HFFc6 (cell line): ENCODE measurements around the gene RTN4R. TPM values are rescaled to one million over a fixed set of nuclear protein-coding genes. Genes with fewer than 3 reads are reported as not detected.
"Not testable (repeated sequence)": the region's sequence is repeated elsewhere in the genome, so short reads cannot be mapped to it uniquely, and the experiment has no call there.

Experiments
- DNase-seq: peaks from one replicate; pipeline ENCODE4 v3.0.0-alpha.2; 2018
- H3K27ac Mint-ChIP-seq: 2 replicates; pipeline ENCODE4 v1.8.0; 2020; ENCODE audit warnings: mild to moderate bottlenecking, mixed read lengths
- H3K27me3 Mint-ChIP-seq: 2 replicates; pipeline ENCODE4 v1.8.0; 2021; ENCODE audit warnings: mild to moderate bottlenecking, moderate library complexity, mixed read lengths; ENCODE audit not compliant: insufficient read depth
- H3K36me3 Mint-ChIP-seq: 2 replicates; pipeline ENCODE4 v1.8.0; 2021; ENCODE audit warnings: low read depth, mixed read lengths
- H3K4me1 Mint-ChIP-seq: 2 replicates; pipeline ENCODE4 v1.8.0; 2020; ENCODE audit warnings: low read depth, mixed read lengths
- H3K4me3 Mint-ChIP-seq: 2 replicates; pipeline ENCODE4 v1.8.0; 2020; ENCODE audit warnings: mild to moderate bottlenecking, moderate library complexity, mixed read lengths
- H3K9me3 Mint-ChIP-seq: 2 replicates; pipeline ENCODE4 v1.8.0; 2020; ENCODE audit warnings: mild to moderate bottlenecking, mixed read lengths
- CTCF ChIP-seq: fragments of 200-600 bp; sonication (generic); IDR thresholded peaks from 2 replicates; pipeline ENCODE4 v1.5.0; 2021; ENCODE audit warnings: antibody characterized with exemption, mild to moderate bottlenecking
- total RNA-seq, 6 experiments: library from RNA; stranded (reverse); fragmentation: NEBNext Ultra II Directional; extraction: Animal tissue kit (Norgen Biotek cat#: 25700); gene quantifications; 2 replicates in 1 of 6; 3 replicates in 5 of 6; pipeline ENCODE4 v1.2.3, GENCODE V29; 2021

The RTN4R gene
- total RNA-seq, 6 experiments from 2014 or later, result 0.14 to 0.85 (median 0.35) TPM

GRCh38 chr22:20313306-20314077, 45.4 kb upstream of the RTN4R start:
- peak; percentile 40 for TF ChIP-seq CTCF
- not testable (repeated sequence) for H3K36me3 Mint-ChIP-seq, H3K27me3 Mint-ChIP-seq, H3K27ac Mint-ChIP-seq, DNase-seq, H3K4me3 Mint-ChIP-seq, H3K9me3 Mint-ChIP-seq
- peaks cover 26% of the 10 kb centered on the region for H3K4me1 Mint-ChIP-seq

- DNase-seq, result no peak
- Mint-ChIP-seq H3K36me3 (no peaks in the 10 kb centered on the region), H3K4me3 (no peak overlapping the region), H3K27ac (no peak overlapping the region), H3K27me3 (peaks cover 6% of the 10 kb centered on the region; the same call in 1 of the 2 replicates), H3K9me3 (no peaks in the 10 kb centered on the region), H3K4me1 (peaks cover 17% of the 10 kb centered on the region)
- no peak for TF ChIP-seq CTCF
These were observed 44.5 kb upstream of the RTN4R start for GRCh38 chr22:20312396-20313191.

- not testable (repeated sequence) for H3K36me3 Mint-ChIP-seq, H3K9me3 Mint-ChIP-seq, H3K4me3 Mint-ChIP-seq, H3K27ac Mint-ChIP-seq, H3K27me3 Mint-ChIP-seq, DNase-seq
- peaks cover 12% of the 10 kb centered on the region for H3K4me1 Mint-ChIP-seq
These were observed 43.3 kb upstream of the RTN4R start for GRCh38 chr22:20311249-20312062.

GRCh38 chr22:20310773-20311172, 42.7 kb upstream of the RTN4R start:
- H3K36me3 Mint-ChIP-seq, H3K4me3 Mint-ChIP-seq, H3K9me3 Mint-ChIP-seq, H3K27me3 Mint-ChIP-seq, DNase-seq: not testable (repeated sequence)
- peaks cover 12% of the 10 kb centered on the region for H3K4me1 Mint-ChIP-seq
- H3K27ac Mint-ChIP-seq, result peak overlapping the region; percentile 75

- Mint-ChIP-seq H3K27ac (peak overlapping the region; percentile 68), H3K4me1 (peaks cover 12% of the 10 kb centered on the region)
- not testable (repeated sequence) for H3K27me3 Mint-ChIP-seq, DNase-seq, H3K9me3 Mint-ChIP-seq, H3K4me3 Mint-ChIP-seq, H3K36me3 Mint-ChIP-seq
These were observed 42.1 kb upstream of the RTN4R start for GRCh38 chr22:20310180-20310579.

- H3K4me3 Mint-ChIP-seq, H3K9me3 Mint-ChIP-seq, H3K27me3 Mint-ChIP-seq, H3K36me3 Mint-ChIP-seq, DNase-seq, H3K27ac Mint-ChIP-seq: not testable (repeated sequence)
- H3K4me1 Mint-ChIP-seq, result peaks cover 12% of the 10 kb centered on the region
These were observed 40.9 kb upstream of the RTN4R start for GRCh38 chr22:20308806-20309650.

- not testable (repeated sequence) for H3K27ac Mint-ChIP-seq, H3K9me3 Mint-ChIP-seq, DNase-seq, H3K36me3 Mint-ChIP-seq, H3K4me3 Mint-ChIP-seq
- Mint-ChIP-seq H3K27me3 (peaks cover 15% of the 10 kb centered on the region), H3K4me1 (peaks cover 12% of the 10 kb centered on the region)
These were observed 39.6 kb upstream of the RTN4R start for GRCh38 chr22:20307448-20308447.

GRCh38 chr22:20306646-20307447, 38.7 kb upstream of the RTN4R start:
- peaks cover 12% of the 10 kb centered on the region for H3K4me1 Mint-ChIP-seq
- H3K9me3 Mint-ChIP-seq, DNase-seq, H3K27ac Mint-ChIP-seq, H3K36me3 Mint-ChIP-seq, H3K4me3 Mint-ChIP-seq: not testable (repeated sequence)
- H3K27me3 Mint-ChIP-seq, result peaks cover 20% of the 10 kb centered on the region
